ENCODE results near the gene CYB5A.

- TF ChIP-seq CTCF (IDR thresholded peaks at IDR 0.05), result no peak
- TF ChIP-seq ZFX (IDR thresholded peaks at IDR 0.05; ENCODE audit: borderline replicate concordance), result no peak
Measured at GRCh38 chr18:74314759-74315463, 23.1 kb upstream of the CYB5A start.

All from 22Rv1 (cell line).